DND-41 (cell line): ENCODE measurements around the gene FAM53B.

ENCODE experiments used
- ATAC-seq: fragments of 200-7000 bp; cut with Tn5 transposase; 3 replicates; pipeline ENCODE4 v1.9.1; 2021; ENCODE audit warnings: low read depth; ENCODE audit not compliant: insufficient read depth
- DNase-seq: peaks from one replicate; pipeline ENCODE4 v3.0.0-alpha.2; 2020
- H2AFZ ChIP-seq: 2 replicates; pipeline ENCODE4 v1.6.0; 2012; ENCODE audit warnings: low read depth, low read length
- H3K27ac ChIP-seq: 2 replicates; pipeline ENCODE4 v1.5.1; 2012; ENCODE audit warnings: low read length, inconsistent platforms
- H3K27me3 ChIP-seq: fragments of 200-600 bp; sonication (generic); 2 replicates; pipeline ENCODE4 v1.6.0; 2012; ENCODE audit warnings: low read length, mild to moderate bottlenecking, inconsistent platforms; ENCODE audit not compliant: insufficient read depth, poor library complexity
- H3K36me3 ChIP-seq: 2 replicates; pipeline ENCODE4 v1.5.1; 2012; ENCODE audit warnings: low read length, inconsistent platforms; ENCODE audit not compliant: insufficient read depth
- H3K4me1 ChIP-seq: 2 replicates; pipeline ENCODE4 v1.5.1; 2012; ENCODE audit warnings: mild to moderate bottlenecking, low read length; ENCODE audit not compliant: insufficient read depth
- H3K4me2 ChIP-seq: 2 replicates; pipeline ENCODE4 v1.6.0; 2012; ENCODE audit warnings: mild to moderate bottlenecking, moderate library complexity, low read length, inconsistent platforms; ENCODE audit not compliant: insufficient read depth
- H3K4me3 ChIP-seq, 2 experiments: fragments of 200-600 bp in 1 of 2; shearing (Covaris generic) in 1 of 2; 2 replicates each; pipeline ENCODE4 v1.5.1; 2012 to 2016; ENCODE audit warnings: inconsistent platforms in 2 of 2, low read length in 2 of 2, mild to moderate bottlenecking in 2 of 2, low read depth in 1 of 2, moderate library complexity in 1 of 2
- H3K79me2 ChIP-seq: 2 replicates; pipeline ENCODE4 v1.6.0; 2012; ENCODE audit warnings: low read length, inconsistent platforms; ENCODE audit not compliant: insufficient read depth
- H3K9ac ChIP-seq: 2 replicates; pipeline ENCODE4 v1.6.0; 2012; ENCODE audit warnings: low read depth, mild to moderate bottlenecking, inconsistent platforms, low read length, moderate library complexity
- H3K9me3 ChIP-seq: 2 replicates; pipeline ENCODE4 v1.5.1; 2012; ENCODE audit warnings: low read length, moderate library complexity, mild to moderate bottlenecking, inconsistent platforms; ENCODE audit not compliant: insufficient read depth, severe bottlenecking
- H4K20me1 ChIP-seq: 2 replicates; pipeline ENCODE4 v1.6.0; 2012; ENCODE audit warnings: low read length; ENCODE audit not compliant: insufficient read depth
- EZH2 ChIP-seq: IDR thresholded peaks from 3 replicates; pipeline ENCODE4 v1.6.1; 2012; ENCODE audit warnings: borderline replicate concordance, low read depth, mild to moderate bottlenecking, moderate library complexity, low read length, inconsistent platforms; ENCODE audit not compliant: severe bottlenecking
- TF ChIP-seq, protein P1 (sequence below): IDR thresholded peaks from 2 replicates; pipeline ENCODE4 v1.5.1; 2012; ENCODE audit warnings: borderline replicate concordance, low read length, moderate library complexity, mild to moderate bottlenecking; ENCODE audit not compliant: poor library complexity, severe bottlenecking; ENCODE audit errors: extremely low read depth

FAM53B gene

DNA sequence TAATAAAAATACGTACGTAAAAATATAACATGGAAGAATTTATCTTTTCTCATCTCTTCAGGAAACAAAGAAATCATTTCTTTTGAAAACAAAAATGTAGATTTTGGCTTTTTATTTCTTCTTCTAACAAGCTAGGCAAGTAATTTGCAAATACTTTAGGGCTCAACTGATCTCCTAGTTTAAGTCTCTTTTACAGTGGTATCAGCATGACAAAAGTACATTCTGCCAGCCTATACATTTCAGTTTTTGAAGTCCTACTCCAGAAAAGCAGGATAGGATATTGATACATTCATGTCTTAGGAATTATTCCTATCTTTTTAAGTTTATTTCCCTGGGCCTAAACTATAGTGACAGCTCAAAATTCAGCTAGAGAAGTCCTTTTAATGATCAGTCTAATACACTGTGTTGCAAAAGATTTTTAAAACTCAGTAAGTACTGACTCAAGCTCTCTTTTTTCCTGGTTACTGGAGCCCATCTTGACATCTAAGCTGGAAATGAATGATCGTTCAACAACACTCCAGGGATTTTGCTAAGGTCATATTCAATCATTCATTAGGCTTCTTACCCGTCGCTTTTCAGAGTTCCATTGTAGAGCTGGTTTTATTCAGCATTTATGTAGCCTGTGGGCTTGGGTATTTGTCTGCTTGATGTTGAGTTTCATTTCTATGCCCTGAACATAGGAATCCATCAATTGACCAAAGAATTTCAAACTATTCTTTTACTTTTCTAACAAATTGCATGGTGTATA, 12.2 kb upstream of the FAM53B start:
- H4K20me1 ChIP-seq: no peaks in the 10 kb centered on the region
- H3K4me3 ChIP-seq: no peak overlapping the region
- no peak for TF ChIP-seq EZH2
- peaks cover 71% of the 10 kb centered on the region for H3K36me3 ChIP-seq
- H3K27ac ChIP-seq: no peak overlapping the region
- DNase-seq: no peak
- no peaks in the 10 kb centered on the region for H3K9me3 ChIP-seq
- no peak for ATAC-seq
- H2AFZ ChIP-seq: no peak overlapping the region
- no peak overlapping the region for H3K4me2 ChIP-seq
- H3K27me3 ChIP-seq: no peaks in the 10 kb centered on the region
- H3K9ac ChIP-seq: no peak overlapping the region
- no peaks in the 10 kb centered on the region for H3K79me2 ChIP-seq
- H3K4me1 ChIP-seq: no peaks in the 10 kb centered on the region

DNA sequence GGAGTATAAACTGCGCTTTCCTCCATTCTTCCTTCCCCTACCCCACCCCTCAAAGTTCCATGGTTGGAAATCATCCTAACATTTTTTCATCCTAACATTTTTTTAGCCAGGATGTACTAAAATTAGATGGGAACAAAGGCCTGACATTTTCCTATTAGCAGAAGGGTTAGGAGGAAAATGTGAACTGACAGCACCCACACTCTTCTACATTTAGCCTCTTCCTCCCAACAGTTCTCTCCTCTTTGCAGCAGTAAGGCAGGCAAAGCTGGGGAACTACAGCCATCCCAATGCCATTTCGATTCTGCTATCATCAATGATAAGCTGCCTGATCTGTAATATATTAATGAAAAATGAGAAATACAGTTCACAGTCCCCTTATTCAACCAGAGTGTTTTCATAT, 11.4 kb upstream of the FAM53B start:
- ATAC-seq: no peak
- Histone ChIP-seq H3K27ac (no peak overlapping the region), H4K20me1 (no peaks in the 10 kb centered on the region), H3K4me1 (no peaks in the 10 kb centered on the region), H3K9ac (no peak overlapping the region), H3K4me2 (no peak overlapping the region), H3K27me3 (no peaks in the 10 kb centered on the region), H3K9me3 (no peaks in the 10 kb centered on the region), H3K36me3 (peaks cover 66% of the 10 kb centered on the region), H3K4me3 (no peak overlapping the region), H2AFZ (no peak overlapping the region), H3K79me2 (no peaks in the 10 kb centered on the region)
- TF ChIP-seq EZH2: no peak
- TF ChIP-seq, protein P1, sequence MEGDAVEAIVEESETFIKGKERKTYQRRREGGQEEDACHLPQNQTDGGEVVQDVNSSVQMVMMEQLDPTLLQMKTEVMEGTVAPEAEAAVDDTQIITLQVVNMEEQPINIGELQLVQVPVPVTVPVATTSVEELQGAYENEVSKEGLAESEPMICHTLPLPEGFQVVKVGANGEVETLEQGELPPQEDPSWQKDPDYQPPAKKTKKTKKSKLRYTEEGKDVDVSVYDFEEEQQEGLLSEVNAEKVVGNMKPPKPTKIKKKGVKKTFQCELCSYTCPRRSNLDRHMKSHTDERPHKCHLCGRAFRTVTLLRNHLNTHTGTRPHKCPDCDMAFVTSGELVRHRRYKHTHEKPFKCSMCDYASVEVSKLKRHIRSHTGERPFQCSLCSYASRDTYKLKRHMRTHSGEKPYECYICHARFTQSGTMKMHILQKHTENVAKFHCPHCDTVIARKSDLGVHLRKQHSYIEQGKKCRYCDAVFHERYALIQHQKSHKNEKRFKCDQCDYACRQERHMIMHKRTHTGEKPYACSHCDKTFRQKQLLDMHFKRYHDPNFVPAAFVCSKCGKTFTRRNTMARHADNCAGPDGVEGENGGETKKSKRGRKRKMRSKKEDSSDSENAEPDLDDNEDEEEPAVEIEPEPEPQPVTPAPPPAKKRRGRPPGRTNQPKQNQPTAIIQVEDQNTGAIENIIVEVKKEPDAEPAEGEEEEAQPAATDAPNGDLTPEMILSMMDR: no peak
- no peak for DNase-seq

DNA sequence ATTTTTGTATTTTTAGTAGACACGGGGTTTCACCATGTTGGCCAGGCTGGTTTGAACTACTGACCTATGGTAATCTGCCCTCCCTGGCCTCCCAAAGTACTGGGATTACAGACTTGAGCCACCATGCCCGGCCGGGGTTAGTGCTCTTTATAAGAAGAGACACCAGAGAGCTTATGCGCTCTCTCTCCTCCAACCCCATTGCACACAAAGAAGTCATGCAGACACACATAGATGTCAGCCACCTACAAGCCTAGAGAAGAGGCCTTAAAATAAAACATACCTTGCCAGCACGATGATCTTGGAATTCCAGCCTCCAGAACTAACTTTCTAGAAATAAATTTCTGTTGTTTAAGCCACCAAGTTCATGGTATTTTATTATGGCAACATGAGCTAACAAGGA, 10.0 kb upstream of the FAM53B start:
- H3K27me3 ChIP-seq: no peaks in the 10 kb centered on the region
- ATAC-seq: no peak
- no peak overlapping the region for H3K9ac ChIP-seq
- H3K36me3 ChIP-seq: peaks cover 58% of the 10 kb centered on the region
- H4K20me1 ChIP-seq: no peaks in the 10 kb centered on the region
- no peak overlapping the region for H2AFZ ChIP-seq
- H3K4me2 ChIP-seq: no peak overlapping the region
- no peaks in the 10 kb centered on the region for H3K9me3 ChIP-seq
- DNase-seq: no peak
- H3K4me3 ChIP-seq: no peak overlapping the region
- no peak overlapping the region for H3K27ac ChIP-seq
- H3K4me1 ChIP-seq: no peaks in the 10 kb centered on the region
- H3K79me2 ChIP-seq: no peaks in the 10 kb centered on the region
- no peak for TF ChIP-seq EZH2
- TF ChIP-seq, protein P1: no peak

DNA sequence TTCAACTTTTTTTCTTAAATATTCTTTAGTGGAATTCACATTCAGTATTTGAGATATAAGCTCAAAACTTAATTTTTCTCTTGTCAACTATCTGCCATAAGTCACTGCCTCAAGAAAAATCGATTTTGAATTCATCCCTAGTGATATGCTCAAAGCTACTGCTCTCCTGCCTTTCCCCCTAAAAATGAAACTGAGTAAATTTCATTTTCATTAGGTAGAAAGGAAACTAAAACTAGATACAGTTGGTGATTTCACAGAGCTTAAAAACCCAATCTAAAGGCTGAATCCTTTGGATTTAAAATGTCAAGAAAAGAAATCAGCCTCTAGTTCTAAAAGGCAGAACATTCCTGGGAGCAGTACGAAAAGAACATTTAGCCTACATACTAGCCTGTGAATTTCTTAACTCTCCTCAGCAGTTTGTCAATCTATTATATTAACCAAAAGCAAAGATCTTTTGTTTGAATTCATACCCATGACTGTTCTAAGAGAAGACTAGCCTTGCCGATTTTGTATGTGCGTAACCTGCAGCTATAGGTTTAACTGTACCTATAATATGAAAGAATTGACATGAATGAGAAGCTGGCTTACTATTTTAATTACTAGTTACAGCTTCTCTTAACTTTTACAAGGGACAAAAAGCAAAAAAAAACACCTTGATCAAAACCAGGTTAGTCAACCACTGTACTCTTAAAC, 4.9 kb upstream of the FAM53B start:
- H3K79me2 ChIP-seq: no peaks in the 10 kb centered on the region
- TF ChIP-seq, protein P1: no peak
- TF ChIP-seq EZH2: no peak
- peaks cover 30% of the 10 kb centered on the region for H3K36me3 ChIP-seq
- H3K4me1 ChIP-seq: peaks cover 10% of the 10 kb centered on the region
- H3K9me3 ChIP-seq: no peaks in the 10 kb centered on the region
- no peak overlapping the region for H3K4me2 ChIP-seq
- no peak overlapping the region for H2AFZ ChIP-seq
- H3K9ac ChIP-seq: no peak overlapping the region
- no peak overlapping the region for H3K4me3 ChIP-seq
- DNase-seq: no peak
- no peaks in the 10 kb centered on the region for H4K20me1 ChIP-seq
- no peaks in the 10 kb centered on the region for H3K27me3 ChIP-seq
- ATAC-seq: no peak
- H3K27ac ChIP-seq: no peak overlapping the region
